ENCODE measurements around the gene PCDH15. TPM values are rescaled to one million over a fixed set of nuclear protein-coding genes. Genes with fewer than 3 reads are reported as not detected.

PCDH15 gene
- total and polyA plus RNA-seq, 9 of the 15 experiments (the other 6 are each of a cell fraction or from before 2014, with no cell fraction given): not detected

GRCh38 chr10:54067361-54067760 lies 733.7 kb downstream of the PCDH15 start:
- no peaks in the 10 kb centered on the region for H3K79me2 ChIP-seq (ENCODE audit: control insufficient read depth, insufficient read depth, low read length)
- H2AFZ ChIP-seq (ENCODE audit: low read depth, low read length): no peak overlapping the region
- intact Hi-C loops (cut with micrococcal nuclease): no loop called here
- in situ Hi-C loops (cut with MboI): no loop called here
- no peaks in the 10 kb centered on the region for H3K36me3 ChIP-seq (ENCODE audit: control insufficient read depth, insufficient read depth, low read length)
- H4K20me1 ChIP-seq (replicated peaks; ENCODE audit: control insufficient read depth, insufficient read depth, low read length): no peaks in the 10 kb centered on the region
- ChIA-PET CTCF (ENCODE audit: low intra/inter-chr PET ratio) (no interaction called here), POLR2A (no interaction called here)
- H3K9me1 ChIP-seq (ENCODE audit: control insufficient read depth, insufficient read depth, low read length): no peaks in the 10 kb centered on the region
- DNase-seq (ENCODE audit: extremely low read depth in 1 of 4, low spot score in 3 of 4): no peak
- BruUV-seq (replicated peaks): no TSS peak
- H3K4me3 ChIP-seq: no peak overlapping the region
- 11% methylated on average over 1 of the region's 1 CpG for WGBS (ENCODE audit: insufficient coverage, low coverage, missing lambda C conversion rate)
- no peak for ATAC-seq
- TF ChIP-seq NCOR1 (IDR thresholded peaks at IDR 0.05) (no peak), DEAF1 (CRISPR knock-in tag; IDR thresholded peaks at IDR 0.05) (no peak), ZC3H8 (IDR thresholded peaks at IDR 0.05) (no peak)
- H3K27ac ChIP-seq (ENCODE audit: extremely low read depth, low read depth, low read length): no peak overlapping the region
- no peaks in the 10 kb centered on the region for H3K4me1 ChIP-seq (replicated peaks in 1 of 2; ENCODE audit: control insufficient read depth in 2 of 2, insufficient read depth in 2 of 2, low read length in 2 of 2)
- no peaks in the 10 kb centered on the region for H3K9me3 ChIP-seq (replicated peaks; ENCODE audit: control insufficient read depth, insufficient read depth, low read depth, low read length)
- FAIRE-seq: no peak
- no peak overlapping the region for H3K9ac ChIP-seq (ENCODE audit: insufficient read depth in 1 of 2, low read depth in 2 of 2, low read length in 2 of 2)
- no peaks in the 10 kb centered on the region for H3K27me3 ChIP-seq (ENCODE audit: control insufficient read depth in 2 of 2, insufficient read depth in 2 of 2, low read length in 2 of 2)
- no peak overlapping the region for H3K4me2 ChIP-seq (ENCODE audit: insufficient read depth, low read length)

DNA sequence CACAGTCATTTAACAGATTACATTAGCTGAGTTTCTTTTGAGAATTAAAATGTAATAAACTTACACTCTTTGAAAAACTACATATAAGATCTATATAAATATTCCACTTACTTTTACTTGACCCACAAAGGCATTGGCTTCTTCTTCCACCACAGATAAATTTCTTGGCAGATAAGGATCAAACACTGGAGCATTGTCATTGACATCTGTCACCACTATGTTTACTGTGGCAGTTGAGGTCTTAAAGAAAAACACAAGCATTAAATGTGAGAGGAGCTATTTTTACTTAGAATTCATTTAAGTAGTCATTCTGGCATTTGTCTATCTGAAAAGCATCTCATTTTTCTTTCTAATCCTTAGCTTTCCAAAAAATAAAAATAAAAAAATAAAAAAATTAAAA lies 734.4 kb downstream of the PCDH15 start:
- Histone ChIP-seq H3K36me3 (ENCODE audit: control insufficient read depth, insufficient read depth, low read length) (no peaks in the 10 kb centered on the region), H2AFZ (ENCODE audit: low read depth, low read length) (no peak overlapping the region), H3K4me3 (no peak overlapping the region), H3K79me2 (ENCODE audit: control insufficient read depth, insufficient read depth, low read length) (no peaks in the 10 kb centered on the region), H3K9me1 (ENCODE audit: control insufficient read depth, insufficient read depth, low read length) (no peaks in the 10 kb centered on the region), H3K4me2 (ENCODE audit: insufficient read depth, low read length) (no peak overlapping the region), H3K27me3 (ENCODE audit: control insufficient read depth in 2 of 2, insufficient read depth in 2 of 2, low read length in 2 of 2) (no peaks in the 10 kb centered on the region), H3K9ac (ENCODE audit: insufficient read depth in 1 of 2, low read depth in 2 of 2, low read length in 2 of 2) (no peak overlapping the region), H4K20me1 (replicated peaks; ENCODE audit: control insufficient read depth, insufficient read depth, low read length) (no peaks in the 10 kb centered on the region), H3K9me3 (replicated peaks; ENCODE audit: control insufficient read depth, insufficient read depth, low read depth, low read length) (no peaks in the 10 kb centered on the region), H3K27ac (ENCODE audit: extremely low read depth, low read depth, low read length) (no peak overlapping the region), H3K4me1 (replicated peaks in 1 of 2; ENCODE audit: control insufficient read depth in 2 of 2, insufficient read depth in 2 of 2, low read length in 2 of 2) (no peaks in the 10 kb centered on the region)
- DNase-seq (ENCODE audit: extremely low read depth in 1 of 4, low spot score in 3 of 4): no peak
- no TSS peak for BruUV-seq (replicated peaks)
- in situ Hi-C loops (cut with MboI) (no loop called here), intact Hi-C loops (cut with micrococcal nuclease) (no loop called here)
- no peak for ATAC-seq
- TF ChIP-seq, protein P1, sequence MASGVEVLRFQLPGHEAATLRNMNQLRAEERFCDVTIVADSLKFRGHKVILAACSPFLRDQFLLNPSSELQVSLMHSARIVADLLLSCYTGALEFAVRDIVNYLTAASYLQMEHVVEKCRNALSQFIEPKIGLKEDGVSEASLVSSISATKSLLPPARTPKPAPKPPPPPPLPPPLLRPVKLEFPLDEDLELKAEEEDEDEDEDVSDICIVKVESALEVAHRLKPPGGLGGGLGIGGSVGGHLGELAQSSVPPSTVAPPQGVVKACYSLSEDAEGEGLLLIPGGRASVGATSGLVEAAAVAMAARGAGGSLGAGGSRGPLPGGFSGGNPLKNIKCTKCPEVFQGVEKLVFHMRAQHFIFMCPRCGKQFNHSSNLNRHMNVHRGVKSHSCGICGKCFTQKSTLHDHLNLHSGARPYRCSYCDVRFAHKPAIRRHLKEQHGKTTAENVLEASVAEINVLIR (CRISPR knock-in tag; IDR thresholded peaks at IDR 0.05): no peak
- TF ChIP-seq CCNT2 (IDR thresholded peaks at IDR 0.05; ENCODE audit: borderline replicate concordance, extremely low read depth, insufficient read length, low read depth, low read length) (no peak), NCOA2 (IDR thresholded peaks at IDR 0.05; ENCODE audit: partially characterized antibody in 2 of 2) (no peak), OTX1 (CRISPR knock-in tag; IDR thresholded peaks at IDR 0.05) (no peak), ZFP30 (CRISPR knock-in tag; IDR thresholded peaks at IDR 0.05; ENCODE audit: borderline replicate concordance) (no peak), GTF2A2 (tag; IDR thresholded peaks at IDR 0.05) (no peak)
- TF ChIP-seq, protein P2, sequence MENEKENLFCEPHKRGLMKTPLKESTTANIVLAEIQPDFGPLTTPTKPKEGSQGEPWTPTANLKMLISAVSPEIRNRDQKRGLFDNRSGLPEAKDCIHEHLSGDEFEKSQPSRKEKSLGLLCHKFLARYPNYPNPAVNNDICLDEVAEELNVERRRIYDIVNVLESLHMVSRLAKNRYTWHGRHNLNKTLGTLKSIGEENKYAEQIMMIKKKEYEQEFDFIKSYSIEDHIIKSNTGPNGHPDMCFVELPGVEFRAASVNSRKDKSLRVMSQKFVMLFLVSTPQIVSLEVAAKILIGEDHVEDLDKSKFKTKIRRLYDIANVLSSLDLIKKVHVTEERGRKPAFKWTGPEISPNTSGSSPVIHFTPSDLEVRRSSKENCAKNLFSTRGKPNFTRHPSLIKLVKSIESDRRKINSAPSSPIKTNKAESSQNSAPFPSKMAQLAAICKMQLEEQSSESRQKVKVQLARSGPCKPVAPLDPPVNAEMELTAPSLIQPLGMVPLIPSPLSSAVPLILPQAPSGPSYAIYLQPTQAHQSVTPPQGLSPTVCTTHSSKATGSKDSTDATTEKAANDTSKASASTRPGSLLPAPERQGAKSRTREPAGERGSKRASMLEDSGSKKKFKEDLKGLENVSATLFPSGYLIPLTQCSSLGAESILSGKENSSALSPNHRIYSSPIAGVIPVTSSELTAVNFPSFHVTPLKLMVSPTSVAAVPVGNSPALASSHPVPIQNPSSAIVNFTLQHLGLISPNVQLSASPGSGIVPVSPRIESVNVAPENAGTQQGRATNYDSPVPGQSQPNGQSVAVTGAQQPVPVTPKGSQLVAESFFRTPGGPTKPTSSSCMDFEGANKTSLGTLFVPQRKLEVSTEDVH (IDR thresholded peaks at IDR 0.05; ENCODE audit: low read depth, partially characterized antibody): no peak
- POLR2A ChIA-PET: no interaction called here
- CTCF ChIA-PET (ENCODE audit: low intra/inter-chr PET ratio): no interaction called here
- no peak for FAIRE-seq

Measured in K562 (cell line).